HepG2 (cell line): Measurements from ENCODE around the gene PRXL2A. TPM values are rescaled to one million over a fixed set of nuclear protein-coding genes. Genes with fewer than 3 reads are reported as not detected.

Experiments
- ATAC-seq: fragments of 200-7000 bp; cut with Tn5 transposase; 3 replicates; pipeline ENCODE4 v1.9.1; 2020; ENCODE audit warnings: mild to moderate bottlenecking, moderate library complexity
- BruUV-seq: library from RNA; stranded (reverse); fragments of 400-500 nt; replicated peaks from 2 replicates; lab custom pipeline; 2021; lab: Mats Ljungman, UMichigan
- CTCF ChIA-PET: fragments of 300-600 bp; formaldehyde crosslinking; extraction: SDS; loops from one replicate; lab custom pipeline; 2021; ENCODE audit warnings: low total read pairs, inconsistent platforms, low intra/inter-chr PET ratio; lab: Yijun Ruan, JAX
- POLR2A ChIA-PET: fragments of 350-600 bp; sonication (Branson Sonifier 250); formaldehyde crosslinking; loops from one replicate; lab custom pipeline; 2020; ENCODE audit warnings: antibody characterized with exemption, inconsistent platforms; lab: Yijun Ruan, JAX
- DNase-seq: peaks from one replicate; pipeline ENCODE4 v3.0.0-alpha.2; 2015; ENCODE audit warnings: low spot score
- FAIRE-seq: peaks from 3 replicates; lab custom pipeline; 2011; peaks lifted over from hg19 to GRCh38; lab: Jason Lieb, UNC
- H2AFZ ChIP-seq: one replicate; pipeline ENCODE4 v1.6.1; 2011; ENCODE audit warnings: low read length, inconsistent platforms
- H3K27ac ChIP-seq: fragments of 300-600 bp; 3 replicates; pipeline ENCODE4 v1.8.0; 2011; ENCODE audit warnings: mixed run types, mild to moderate bottlenecking, mixed read lengths, low read length, inconsistent platforms; ENCODE audit not compliant: insufficient read depth; ENCODE audit errors: extremely low read length
- H3K27me3 ChIP-seq, 2 experiments: fragments of 200-600 bp in 1 of 2; 2 replicates in 1 of 2; 3 replicates in 1 of 2; pipeline versions ENCODE4 v1.6.0 to v1.8.0; 2011; ENCODE audit warnings: low read length in 2 of 2, mild to moderate bottlenecking in 2 of 2, moderate library complexity in 2 of 2, inconsistent platforms in 1 of 2; ENCODE audit not compliant: insufficient read depth in 2 of 2, control insufficient read depth in 1 of 2
- H3K36me3 ChIP-seq, 2 experiments: fragments of 200-600 bp in 1 of 2; replicated peaks in 1 of 2; 2 replicates in 1 of 2; 3 replicates in 1 of 2; pipeline versions ENCODE4 v1.5.1 to v1.8.0; 2011; ENCODE audit warnings: low read length in 2 of 2, inconsistent platforms in 1 of 2; ENCODE audit not compliant: insufficient read depth in 2 of 2, control insufficient read depth in 1 of 2
- H3K4me1 ChIP-seq: 2 replicates; pipeline ENCODE4 v1.5.1; 2012; ENCODE audit warnings: low read length, inconsistent platforms; ENCODE audit not compliant: insufficient read depth
- H3K4me2 ChIP-seq: 2 replicates; pipeline ENCODE4 v1.6.0; 2011; ENCODE audit warnings: low read depth, low read length, inconsistent platforms
- H3K4me3 ChIP-seq, 3 experiments: fragments of 200-600 bp in 1 of 3; sonication (generic), shearing (Covaris generic) in 1 of 3; replicated peaks in 1 of 3; 2 replicates each; pipeline ENCODE4 v1.5.1; 2011 to 2016; ENCODE audit warnings: low read length in 3 of 3, inconsistent platforms in 2 of 3, low read depth in 2 of 3, mild to moderate bottlenecking in 2 of 3, control low read depth in 1 of 3, mixed read lengths in 1 of 3; ENCODE audit not compliant: insufficient read depth in 1 of 3
- H3K79me2 ChIP-seq: one replicate; pipeline ENCODE4 v1.6.1; 2011; ENCODE audit warnings: low read length, inconsistent platforms; ENCODE audit not compliant: insufficient read depth
- H3K9ac ChIP-seq: 2 replicates; pipeline ENCODE4 v1.6.0; 2011; ENCODE audit warnings: mild to moderate bottlenecking, low read depth, low read length, inconsistent platforms; ENCODE audit not compliant: insufficient read depth
- H3K9me3 ChIP-seq: 2 replicates; pipeline ENCODE4 v1.5.1; 2012; ENCODE audit warnings: mild to moderate bottlenecking, low read length
- H4K20me1 ChIP-seq: 2 replicates; pipeline ENCODE4 v1.6.0; 2011; ENCODE audit warnings: inconsistent platforms, mild to moderate bottlenecking, low read length, moderate library complexity; ENCODE audit not compliant: insufficient read depth
- AGO2 ChIP-seq: fragments of 200-400 bp; formaldehyde crosslinking; optimal IDR thresholded peaks from 2 replicates; pipeline ENCODE3; 2017; ENCODE audit warnings: mild to moderate bottlenecking, low read depth, low read length, moderate library complexity
- ATF7-NPFF ChIP-seq: sonication (generic); formaldehyde crosslinking; IDR thresholded peaks from 2 replicates; pipeline ENCODE4 v1.8.1; 2023; ENCODE audit warnings: mild to moderate bottlenecking, low read depth, missing genetic modification reagents, moderate library complexity
- HMG20B ChIP-seq: conservative IDR thresholded peaks from 2 replicates; pipeline ENCODE4 v1.6.1; 2016; ENCODE audit warnings: missing genetic modification reagents, missing compliant biosample characterization
- NRL ChIP-seq: sonication (generic); formaldehyde crosslinking; IDR thresholded peaks from 2 replicates; pipeline ENCODE4 v1.5.0; 2020; ENCODE audit warnings: missing genetic modification reagents, mild to moderate bottlenecking, moderate library complexity, borderline replicate concordance
- ZFYVE20 ChIP-seq: sonication (generic); formaldehyde crosslinking; IDR thresholded peaks from 2 replicates; pipeline ENCODE4 v1.8.0; 2023; ENCODE audit warnings: low read depth, mild to moderate bottlenecking, moderate library complexity, missing genetic modification reagents, borderline replicate concordance
- ZMYM2 ChIP-seq: sonication (generic); formaldehyde crosslinking; IDR thresholded peaks from 2 replicates; pipeline ENCODE4 v1.8.0; 2022; ENCODE audit warnings: mild to moderate bottlenecking, missing genetic modification reagents
- ZNF235 ChIP-seq: sonication (generic); formaldehyde crosslinking; IDR thresholded peaks from 2 replicates; pipeline ENCODE4 v1.8.1; 2023; ENCODE audit warnings: mild to moderate bottlenecking, missing genetic modification reagents, borderline replicate concordance
- ZNF274 ChIP-seq: sonication (generic); formaldehyde crosslinking; IDR thresholded peaks from 2 replicates; pipeline ENCODE4 v1.5.1; 2020; ENCODE audit warnings: mild to moderate bottlenecking, missing genetic modification reagents
- ZNF337 ChIP-seq: sonication (generic); formaldehyde crosslinking; IDR thresholded peaks from 2 replicates; pipeline ENCODE4 v1.5.1; 2020; ENCODE audit warnings: missing genetic modification reagents, low read depth, mild to moderate bottlenecking, borderline replicate concordance
- ZNF546 ChIP-seq: sonication (generic); formaldehyde crosslinking; conservative IDR thresholded peaks from 2 replicates; pipeline ENCODE4 v1.8.1; 2023; ENCODE audit warnings: mild to moderate bottlenecking, missing genetic modification reagents
- ZNF549 ChIP-seq: sonication (generic); formaldehyde crosslinking; IDR thresholded peaks from 2 replicates; pipeline ENCODE4 v1.5.0; 2020; ENCODE audit warnings: missing genetic modification reagents
- ZNF614 ChIP-seq: IDR thresholded peaks from 2 replicates; pipeline ENCODE4 v1.6.1; 2018; ENCODE audit warnings: missing biosample characterization, missing genetic modification reagents, inconsistent platforms, borderline replicate concordance
- ZNF768 ChIP-seq: sonication (generic); formaldehyde crosslinking; IDR thresholded peaks from 2 replicates; pipeline ENCODE4 v1.4.0; 2020; ENCODE audit warnings: missing genetic modification reagents
- WGBS: methylation state at CpG from one replicate; pipeline ENCODE4 v1.1.6; 2017; ENCODE audit warnings: low lambda C conversion rate; 5-methylcytosine and 5-hydroxymethylcytosine counted together
- in situ Hi-C: cut with HindIII; loops from 2 replicates; pipeline ENCODE4 v1.10.0; 2017; ENCODE audit warnings: low pct_unique_long_range_greater_than_20kb; ENCODE audit not compliant: extremely low pct_ligation_motif_present
- intact Hi-C: fragments of 100-400 bp; cut with micrococcal nuclease; formaldehyde crosslinking; loops from one replicate; pipeline ENCODE4 v1.10.0; 2022; ENCODE audit not compliant: unreplicated experiment
- polyA plus RNA-seq, 8 experiments: library from polyadenylated mRNA; depleted of rRNA in 3 of 8; stranded (reverse) in 7 of 8; unstranded in 1 of 8; fragments of >200 nt; fragmentation: Illumina TruSeq in 4 of 8; extraction: Trizol in 4 of 8; gene quantifications; 2 replicates each; pipeline versions ENCODE4 v1.2.1 to v1.2.3, GENCODE V29; 2011 to 2016; ENCODE audit warnings: low read depth in 4 of 8, missing spikeins in 1 of 8, mixed read lengths in 1 of 8; ENCODE audit not compliant: insufficient read depth in 1 of 8
- total RNA-seq, 5 experiments: library from RNA; depleted of rRNA; stranded (reverse); fragments of >200 nt; fragmentation: Illumina TruSeq; extraction: Trizol; gene quantifications; 2 replicates each; pipeline ENCODE4 v1.2.3, GENCODE V29; 2016; ENCODE audit warnings: low read depth in 1 of 5
- TF ChIP-seq, protein P1 (sequence below): sonication (generic); formaldehyde crosslinking; IDR thresholded peaks from 2 replicates; pipeline ENCODE4 v1.9.0; 2021; ENCODE audit warnings: missing genetic modification reagents, borderline replicate concordance
- TF ChIP-seq, protein P2 (sequence below): sonication (generic); formaldehyde crosslinking; IDR thresholded peaks from 2 replicates; pipeline ENCODE4 v1.5.0; 2020; ENCODE audit warnings: mild to moderate bottlenecking, missing genetic modification reagents
- TF ChIP-seq, protein P3 (sequence below): sonication (generic); formaldehyde crosslinking; IDR thresholded peaks from 2 replicates; pipeline ENCODE4 v1.8.1; 2022; ENCODE audit warnings: low read depth, mild to moderate bottlenecking, missing genetic modification reagents

The PRXL2A gene
- total and polyA plus RNA-seq, 2 of the 13 experiments (the other 11 are each of a cell fraction or from before 2014, with no cell fraction given): 43.9 to 79.9 TPM

DNA sequence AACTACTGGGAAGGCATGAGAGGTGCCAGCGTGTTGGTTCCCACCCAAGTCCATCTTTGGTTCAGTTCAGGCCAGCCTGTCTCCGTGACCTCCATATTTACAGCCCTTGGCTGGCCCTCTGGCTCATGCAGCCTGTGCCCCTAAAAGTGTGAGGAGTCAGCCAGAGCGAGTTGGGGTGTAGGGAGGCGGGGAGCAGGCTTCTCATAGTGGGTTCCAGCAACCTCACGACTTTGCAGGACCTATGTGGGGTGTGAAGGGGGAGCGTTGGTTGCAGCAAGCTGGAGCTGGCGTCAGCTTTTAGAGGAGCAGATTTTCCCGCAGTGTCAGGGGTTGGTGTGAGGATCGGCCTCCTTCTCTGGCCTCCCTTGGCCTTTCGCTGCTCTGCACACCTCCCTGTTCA lies 55.5 kb downstream of the PRXL2A start:
- TF ChIP-seq, protein P1, sequence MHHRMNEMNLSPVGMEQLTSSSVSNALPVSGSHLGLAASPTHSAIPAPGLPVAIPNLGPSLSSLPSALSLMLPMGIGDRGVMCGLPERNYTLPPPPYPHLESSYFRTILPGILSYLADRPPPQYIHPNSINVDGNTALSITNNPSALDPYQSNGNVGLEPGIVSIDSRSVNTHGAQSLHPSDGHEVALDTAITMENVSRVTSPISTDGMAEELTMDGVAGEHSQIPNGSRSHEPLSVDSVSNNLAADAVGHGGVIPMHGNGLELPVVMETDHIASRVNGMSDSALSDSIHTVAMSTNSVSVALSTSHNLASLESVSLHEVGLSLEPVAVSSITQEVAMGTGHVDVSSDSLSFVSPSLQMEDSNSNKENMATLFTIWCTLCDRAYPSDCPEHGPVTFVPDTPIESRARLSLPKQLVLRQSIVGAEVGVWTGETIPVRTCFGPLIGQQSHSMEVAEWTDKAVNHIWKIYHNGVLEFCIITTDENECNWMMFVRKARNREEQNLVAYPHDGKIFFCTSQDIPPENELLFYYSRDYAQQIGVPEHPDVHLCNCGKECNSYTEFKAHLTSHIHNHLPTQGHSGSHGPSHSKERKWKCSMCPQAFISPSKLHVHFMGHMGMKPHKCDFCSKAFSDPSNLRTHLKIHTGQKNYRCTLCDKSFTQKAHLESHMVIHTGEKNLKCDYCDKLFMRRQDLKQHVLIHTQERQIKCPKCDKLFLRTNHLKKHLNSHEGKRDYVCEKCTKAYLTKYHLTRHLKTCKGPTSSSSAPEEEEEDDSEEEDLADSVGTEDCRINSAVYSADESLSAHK (CRISPR knock-in tag): no peak
- TF ChIP-seq, protein P2, sequence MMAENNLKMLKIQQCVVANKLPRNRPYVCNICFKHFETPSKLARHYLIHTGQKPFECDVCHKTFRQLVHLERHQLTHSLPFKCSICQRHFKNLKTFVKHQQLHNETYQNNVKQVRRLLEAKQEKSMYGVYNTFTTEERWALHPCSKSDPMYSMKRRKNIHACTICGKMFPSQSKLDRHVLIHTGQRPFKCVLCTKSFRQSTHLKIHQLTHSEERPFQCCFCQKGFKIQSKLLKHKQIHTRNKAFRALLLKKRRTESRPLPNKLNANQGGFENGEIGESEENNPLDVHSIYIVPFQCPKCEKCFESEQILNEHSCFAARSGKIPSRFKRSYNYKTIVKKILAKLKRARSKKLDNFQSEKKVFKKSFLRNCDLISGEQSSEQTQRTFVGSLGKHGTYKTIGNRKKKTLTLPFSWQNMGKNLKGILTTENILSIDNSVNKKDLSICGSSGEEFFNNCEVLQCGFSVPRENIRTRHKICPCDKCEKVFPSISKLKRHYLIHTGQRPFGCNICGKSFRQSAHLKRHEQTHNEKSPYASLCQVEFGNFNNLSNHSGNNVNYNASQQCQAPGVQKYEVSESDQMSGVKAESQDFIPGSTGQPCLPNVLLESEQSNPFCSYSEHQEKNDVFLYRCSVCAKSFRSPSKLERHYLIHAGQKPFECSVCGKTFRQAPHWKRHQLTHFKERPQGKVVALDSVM (CRISPR knock-in tag): peak; percentile 63
- TF ChIP-seq ZNF549 (no peak), ZNF768 (peak; percentile 14; the same call in 1 of the 2 replicates), ZMYM2 (no peak), ZFYVE20 (CRISPR knock-in tag) (no peak), ZNF274 (0 out of 2 replicates have a peak, but pooled peaks have one; percentile 27), ZNF337 (peak; percentile 41; the same call in 1 of the 2 replicates), ZNF614 (CRISPR knock-in tag) (no peak), AGO2 (peak; percentile 66), ZNF546 (CRISPR knock-in tag) (no peak), NRL (CRISPR knock-in tag) (no peak), ATF7-NPFF (no peak), ZNF235 (CRISPR knock-in tag) (no peak), HMG20B (CRISPR knock-in tag) (no peak)
- TF ChIP-seq, protein P3, sequence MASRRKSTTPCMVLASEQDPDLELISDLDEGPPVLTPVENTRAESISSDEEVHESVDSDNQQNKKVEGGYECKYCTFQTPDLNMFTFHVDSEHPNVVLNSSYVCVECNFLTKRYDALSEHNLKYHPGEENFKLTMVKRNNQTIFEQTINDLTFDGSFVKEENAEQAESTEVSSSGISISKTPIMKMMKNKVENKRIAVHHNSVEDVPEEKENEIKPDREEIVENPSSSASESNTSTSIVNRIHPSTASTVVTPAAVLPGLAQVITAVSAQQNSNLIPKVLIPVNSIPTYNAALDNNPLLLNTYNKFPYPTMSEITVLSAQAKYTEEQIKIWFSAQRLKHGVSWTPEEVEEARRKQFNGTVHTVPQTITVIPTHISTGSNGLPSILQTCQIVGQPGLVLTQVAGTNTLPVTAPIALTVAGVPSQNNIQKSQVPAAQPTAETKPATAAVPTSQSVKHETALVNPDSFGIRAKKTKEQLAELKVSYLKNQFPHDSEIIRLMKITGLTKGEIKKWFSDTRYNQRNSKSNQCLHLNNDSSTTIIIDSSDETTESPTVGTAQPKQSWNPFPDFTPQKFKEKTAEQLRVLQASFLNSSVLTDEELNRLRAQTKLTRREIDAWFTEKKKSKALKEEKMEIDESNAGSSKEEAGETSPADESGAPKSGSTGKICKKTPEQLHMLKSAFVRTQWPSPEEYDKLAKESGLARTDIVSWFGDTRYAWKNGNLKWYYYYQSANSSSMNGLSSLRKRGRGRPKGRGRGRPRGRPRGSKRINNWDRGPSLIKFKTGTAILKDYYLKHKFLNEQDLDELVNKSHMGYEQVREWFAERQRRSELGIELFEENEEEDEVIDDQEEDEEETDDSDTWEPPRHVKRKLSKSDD (CRISPR knock-in tag): no peak
- DNase-seq: no peak
- Histone ChIP-seq H4K20me1 (peaks cover 45% of the 10 kb centered on the region), H3K4me1 (peaks cover 100% of the 10 kb centered on the region), H3K4me2 (peak overlapping the region; percentile 68), H3K79me2 (peaks cover 100% of the 10 kb centered on the region), H3K27me3 (no peaks in the 10 kb centered on the region), H3K27ac (peak overlapping the region; percentile 90), H3K9me3 (no peaks in the 10 kb centered on the region), H3K4me3 (peak overlapping the region in 1 of 3 experiments; percentile 46; a peak in 1 of 6 replicates), H2AFZ (no peak overlapping the region), H3K9ac (peak overlapping the region; percentile 73), H3K36me3 (peaks cover 5 to 15% of the 10 kb centered on the region in 2 experiments; a peak in 4 of 5 replicates)
- ATAC-seq: no peak
- BruUV-seq: no TSS peak
- POLR2A ChIA-PET: interaction anchor here (1.0 to 2.9 kb wide), 10 partner anchors 9 to 173 kb away, joined by 3 to 25 read pairs (median 6); partner anchors contain the start of gene PRXL2A
- FAIRE-seq: no peak
- 92% methylated on average over 10 of the region's 10 CpGs for WGBS
- CTCF ChIA-PET: no interaction called here
- intact Hi-C loops (loop anchor here (2.0 kb wide), 1 partner anchor 35 kb away; no protein-coding TSS in a partner anchor), in situ Hi-C loops (no loop called here)
